ENCODE results near the gene LTK. TPM values are rescaled to one million over a fixed set of nuclear protein-coding genes. Genes with fewer than 3 reads are reported as not detected.

LTK gene
- total RNA-seq, 1 donor from 2014 or later, result 25.9 TPM

DNA sequence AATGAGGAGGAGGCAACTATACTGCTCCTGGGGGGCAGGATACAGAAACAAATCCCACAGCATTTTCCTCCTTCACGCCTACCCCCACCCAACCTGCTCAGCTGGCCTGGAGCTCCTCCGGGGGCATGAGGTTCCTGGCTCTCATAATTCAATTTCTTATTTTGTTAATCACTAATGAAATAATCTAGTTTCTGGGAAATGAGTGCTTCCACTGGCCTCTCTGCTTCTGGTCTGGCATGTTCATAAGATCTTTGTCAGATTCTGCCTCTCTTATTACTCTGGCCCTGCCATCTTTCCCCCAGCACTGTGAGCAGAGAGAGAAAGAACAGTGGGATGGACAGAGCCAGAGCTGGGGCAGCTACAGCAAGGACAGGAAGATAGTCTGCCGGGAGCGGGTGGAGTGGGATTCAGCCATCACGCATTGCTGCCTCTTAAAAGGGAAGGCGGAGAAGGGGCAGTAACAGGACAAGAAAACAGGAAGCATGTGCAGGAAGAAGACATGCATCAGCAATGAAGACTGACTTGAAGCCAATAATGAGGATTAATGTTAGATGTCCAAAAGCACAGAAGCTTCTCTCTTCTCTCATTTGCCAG is 16.8 kb upstream of the LTK start:
- no peak overlapping the region for H3K4me3 ChIP-seq
- peaks cover 96% of the 10 kb centered on the region for H3K36me3 ChIP-seq
- no peaks in the 10 kb centered on the region for H3K27me3 ChIP-seq (ENCODE audit: low read depth)
- intact Hi-C loops (cut with DNase I), result no loop called here
- peak overlapping the region; percentile 13 for H3K27ac ChIP-seq
- ATAC-seq (no peak), DNase-seq (no peak)
- no peak for TF ChIP-seq CTCF (IDR thresholded peaks at IDR 0.05)
- no peaks in the 10 kb centered on the region for H3K4me1 ChIP-seq
- no peaks in the 10 kb centered on the region for H3K9me3 ChIP-seq

GRCh38 chr15:41523097-41523496 is 9.5 kb upstream of the LTK start:
- no peak overlapping the region for H3K27ac ChIP-seq
- no peaks in the 10 kb centered on the region for H3K9me3 ChIP-seq
- H3K36me3 ChIP-seq, result peaks cover 43% of the 10 kb centered on the region
- ATAC-seq (no peak), DNase-seq (no peak)
- no peak for TF ChIP-seq CTCF (IDR thresholded peaks at IDR 0.05)
- no peaks in the 10 kb centered on the region for H3K27me3 ChIP-seq (ENCODE audit: low read depth)
- no peaks in the 10 kb centered on the region for H3K4me1 ChIP-seq
- intact Hi-C loops (cut with DNase I), result no loop called here
- no peak overlapping the region for H3K4me3 ChIP-seq

- Histone ChIP-seq H3K4me1 (no peaks in the 10 kb centered on the region), H3K27ac (no peak overlapping the region), H3K4me3 (no peak overlapping the region), H3K36me3 (peaks cover 28% of the 10 kb centered on the region), H3K27me3 (ENCODE audit: low read depth) (no peaks in the 10 kb centered on the region), H3K9me3 (no peaks in the 10 kb centered on the region)
- intact Hi-C loops (cut with DNase I), result no loop called here
- ATAC-seq, result no peak
- no peak for TF ChIP-seq CTCF (IDR thresholded peaks at IDR 0.05)
- DNase-seq, result no peak
Observed at GRCh38 chr15:41521614-41522013, 8.0 kb upstream of the LTK start.

GRCh38 chr15:41520636-41521035 is 7.0 kb upstream of the LTK start:
- no peaks in the 10 kb centered on the region for H3K9me3 ChIP-seq
- H3K36me3 ChIP-seq, result peaks cover 19% of the 10 kb centered on the region
- TF ChIP-seq CTCF (IDR thresholded peaks at IDR 0.05), result no peak
- H3K4me1 ChIP-seq, result no peaks in the 10 kb centered on the region
- DNase-seq (no peak), ATAC-seq (peak in 1 of 2 donors; percentile 24)
- no peaks in the 10 kb centered on the region for H3K27me3 ChIP-seq (ENCODE audit: low read depth)
- no peak overlapping the region for H3K27ac ChIP-seq
- intact Hi-C loops (cut with DNase I), result no loop called here
- H3K4me3 ChIP-seq, result no peak overlapping the region

- H3K27ac ChIP-seq, result no peak overlapping the region
- no peak overlapping the region for H3K4me3 ChIP-seq
- peaks cover 9% of the 10 kb centered on the region for H3K27me3 ChIP-seq (ENCODE audit: low read depth)
- intact Hi-C loops (cut with DNase I), result no loop called here
- no peaks in the 10 kb centered on the region for H3K9me3 ChIP-seq
- no peak for ATAC-seq
- no peak for DNase-seq
- peaks cover 14% of the 10 kb centered on the region for H3K4me1 ChIP-seq
- TF ChIP-seq CTCF (IDR thresholded peaks at IDR 0.05), result no peak
- peaks cover 7% of the 10 kb centered on the region for H3K36me3 ChIP-seq
Observed at GRCh38 chr15:41517895-41518449, 4.3 kb upstream of the LTK start.
